ENCODE measurements around the gene PIK3C3. TPM values are rescaled to one million over a fixed set of nuclear protein-coding genes. Genes with fewer than 3 reads are reported as not detected.

PIK3C3 gene
- total and polyA plus RNA-seq, 11 donors: 9.5 to 44.3 (median 28.2) TPM

DNA sequence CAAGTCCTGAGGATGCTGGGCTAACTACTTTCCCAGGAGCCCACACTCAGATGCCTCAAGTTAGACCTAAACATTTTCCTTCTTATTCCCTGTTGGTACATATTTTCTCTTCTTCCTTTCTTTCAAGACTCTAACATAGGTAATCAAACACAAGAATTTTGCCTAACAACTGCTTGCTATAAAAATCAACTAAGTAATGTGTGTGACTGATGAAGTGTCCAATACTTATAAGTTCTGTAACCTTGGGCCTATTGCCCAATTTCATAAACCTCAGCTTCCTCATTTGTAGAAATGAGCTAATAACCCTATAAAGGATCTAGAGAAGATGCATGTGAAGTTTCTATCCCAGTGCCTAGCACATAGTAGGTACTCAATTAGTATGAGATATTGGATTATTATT lies 31.6 kb upstream of the PIK3C3 start:
- TF ChIP-seq POLR2A (IDR thresholded peaks at IDR 0.05): no peak
- TF ChIP-seq, protein P1, sequence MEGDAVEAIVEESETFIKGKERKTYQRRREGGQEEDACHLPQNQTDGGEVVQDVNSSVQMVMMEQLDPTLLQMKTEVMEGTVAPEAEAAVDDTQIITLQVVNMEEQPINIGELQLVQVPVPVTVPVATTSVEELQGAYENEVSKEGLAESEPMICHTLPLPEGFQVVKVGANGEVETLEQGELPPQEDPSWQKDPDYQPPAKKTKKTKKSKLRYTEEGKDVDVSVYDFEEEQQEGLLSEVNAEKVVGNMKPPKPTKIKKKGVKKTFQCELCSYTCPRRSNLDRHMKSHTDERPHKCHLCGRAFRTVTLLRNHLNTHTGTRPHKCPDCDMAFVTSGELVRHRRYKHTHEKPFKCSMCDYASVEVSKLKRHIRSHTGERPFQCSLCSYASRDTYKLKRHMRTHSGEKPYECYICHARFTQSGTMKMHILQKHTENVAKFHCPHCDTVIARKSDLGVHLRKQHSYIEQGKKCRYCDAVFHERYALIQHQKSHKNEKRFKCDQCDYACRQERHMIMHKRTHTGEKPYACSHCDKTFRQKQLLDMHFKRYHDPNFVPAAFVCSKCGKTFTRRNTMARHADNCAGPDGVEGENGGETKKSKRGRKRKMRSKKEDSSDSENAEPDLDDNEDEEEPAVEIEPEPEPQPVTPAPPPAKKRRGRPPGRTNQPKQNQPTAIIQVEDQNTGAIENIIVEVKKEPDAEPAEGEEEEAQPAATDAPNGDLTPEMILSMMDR (IDR thresholded peaks at IDR 0.05): no peak
- Histone ChIP-seq H3K9me3 (no peaks in the 10 kb centered on the region), H3K27me3 (no peaks in the 10 kb centered on the region), H3K4me1 (no peaks in the 10 kb centered on the region), H3K4me3 (no peak overlapping the region), H3K36me3 (no peaks in the 10 kb centered on the region), H3K27ac (no peak overlapping the region)
- ATAC-seq (no peak), DNase-seq (no peak)
- intact Hi-C loops (cut with DNase I): no loop called here

DNA sequence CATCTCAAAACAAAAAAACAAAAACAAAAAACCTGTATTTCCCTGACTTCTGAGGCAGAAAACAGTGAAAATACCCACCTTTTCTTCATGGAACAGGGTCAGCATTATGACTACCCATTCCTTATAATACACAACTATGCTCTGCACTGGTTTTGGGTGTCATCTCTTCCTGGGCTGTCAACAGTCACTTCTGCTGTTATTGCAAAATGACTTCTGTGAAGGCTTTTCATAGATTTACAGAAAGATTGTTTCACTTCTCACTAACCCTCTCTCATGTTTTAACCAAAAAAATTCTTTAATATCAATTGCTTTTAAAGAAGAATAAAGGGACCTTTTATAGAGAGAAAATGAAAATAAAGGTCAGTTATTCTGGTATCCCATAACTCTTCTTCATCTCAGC lies 26.5 kb upstream of the PIK3C3 start:
- intact Hi-C loops (cut with DNase I): no loop called here

DNA sequence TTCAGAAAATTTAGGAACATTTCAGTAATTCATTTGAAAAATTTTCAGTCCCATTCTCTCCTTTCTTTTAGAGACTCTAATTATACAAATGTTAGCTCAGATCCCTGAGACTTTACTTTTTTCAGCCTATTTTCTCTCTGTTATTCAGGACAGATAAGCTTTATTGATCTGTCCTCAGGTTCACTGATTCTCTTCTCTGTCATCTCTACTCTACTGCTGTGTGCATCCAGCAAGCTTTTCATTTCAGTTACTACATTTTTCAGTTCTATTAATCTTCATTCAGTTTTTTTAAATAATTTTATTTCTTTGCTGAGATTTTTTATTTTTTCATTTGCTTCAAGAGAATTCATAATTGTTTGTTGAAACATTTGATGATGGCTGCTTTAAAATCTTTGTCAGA lies 22.1 kb upstream of the PIK3C3 start:
- DNase-seq: no peak
- Histone ChIP-seq H3K4me3 (no peak overlapping the region), H3K36me3 (no peaks in the 10 kb centered on the region), H3K27me3 (no peaks in the 10 kb centered on the region), H3K4me1 (peaks cover 0 to 12% (median 0%) of the 10 kb centered on the region in 12 donors), H3K9me3 (peaks cover 0 to 5% (median 0%) of the 10 kb centered on the region in 12 donors), H3K27ac (no peak overlapping the region)
- intact Hi-C loops (cut with DNase I): no loop called here
- TF ChIP-seq, protein P1 (IDR thresholded peaks at IDR 0.05): no peak
- TF ChIP-seq POLR2A (IDR thresholded peaks at IDR 0.05): no peak
- ATAC-seq: no peak

More for the DNA sequence above, 26.5 kb upstream of the PIK3C3 start:
- Histone ChIP-seq H3K36me3 (no peaks in the 10 kb centered on the region), H3K27me3 (no peaks in the 10 kb centered on the region), H3K9me3 (peaks cover 0 to 5% (median 0%) of the 10 kb centered on the region in 12 donors), H3K27ac (no peak overlapping the region), H3K4me3 (no peak overlapping the region), H3K4me1 (no peaks in the 10 kb centered on the region)
- no peak for DNase-seq
- ATAC-seq: no peak
- no peak for TF ChIP-seq POLR2A (IDR thresholded peaks at IDR 0.05)
- TF ChIP-seq, protein P1 (IDR thresholded peaks at IDR 0.05): no peak

DNA sequence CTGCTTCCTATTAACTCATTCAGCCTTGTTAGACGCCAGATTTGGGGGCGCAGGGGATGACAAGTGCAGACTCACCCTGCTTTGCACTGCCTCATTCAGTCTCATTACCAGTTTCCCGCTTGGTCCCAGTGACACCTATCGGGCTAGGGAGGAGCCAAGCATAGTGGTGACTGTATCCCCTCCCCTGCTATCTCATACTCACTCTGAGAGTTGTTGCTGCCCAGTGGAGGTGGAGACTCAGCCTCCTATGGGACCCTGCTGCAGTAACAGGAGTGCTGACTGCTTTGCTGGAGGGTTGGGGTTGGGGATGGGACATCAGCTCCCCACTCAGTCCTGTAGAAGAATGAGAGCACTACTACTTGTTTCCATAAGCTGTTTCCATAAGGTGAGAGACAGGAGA lies 21.3 kb upstream of the PIK3C3 start:
- ATAC-seq (no peak), DNase-seq (no peak)
- H3K27me3 ChIP-seq: no peaks in the 10 kb centered on the region
- H3K27ac ChIP-seq: no peak overlapping the region
- H3K4me3 ChIP-seq: no peak overlapping the region
- H3K9me3 ChIP-seq: peaks cover 0 to 5% (median 0%) of the 10 kb centered on the region in 12 donors
- WGBS, 4 donors: 49 to 62% (median 51%) methylated on average over 4 of the region's 4 CpGs
- no peaks in the 10 kb centered on the region for H3K36me3 ChIP-seq
- TF ChIP-seq POLR2A (IDR thresholded peaks at IDR 0.05): no peak
- TF ChIP-seq, protein P1 (IDR thresholded peaks at IDR 0.05): no peak
- intact Hi-C loops (cut with DNase I): no loop called here
- H3K4me1 ChIP-seq: peaks cover 0 to 12% (median 0%) of the 10 kb centered on the region in 12 donors

All from heart left ventricle (tissue), 16 donors.